Endothelial cell (in vitro differentiated cells): ENCODE results near the gene GJA9. TPM values are rescaled to one million over a fixed set of nuclear protein-coding genes. Genes with fewer than 3 reads are reported as not detected.

Experiments used
- DNase-seq: peaks from one replicate; pipeline ENCODE4 v3.0.0; 2021; ENCODE audit warnings: low spot score
- H3K27ac Mint-ChIP-seq: one replicate; pipeline ENCODE4 v1.8.0; 2021; ENCODE audit warnings: mixed read lengths, inconsistent platforms; ENCODE audit not compliant: unreplicated experiment
- H3K27me3 Mint-ChIP-seq: one replicate; pipeline ENCODE4 v1.8.0; 2021; ENCODE audit warnings: mild to moderate bottlenecking, moderate library complexity, mixed read lengths, inconsistent platforms; ENCODE audit not compliant: unreplicated experiment
- H3K36me3 Mint-ChIP-seq: one replicate; pipeline ENCODE4 v1.8.0; 2021; ENCODE audit warnings: mild to moderate bottlenecking, low read depth, mixed read lengths, inconsistent platforms; ENCODE audit not compliant: unreplicated experiment
- H3K4me1 Mint-ChIP-seq: one replicate; pipeline ENCODE4 v1.8.0; 2021; ENCODE audit warnings: mild to moderate bottlenecking, mixed read lengths, inconsistent platforms; ENCODE audit not compliant: unreplicated experiment
- H3K4me3 Mint-ChIP-seq: one replicate; pipeline ENCODE4 v1.8.0; 2021; ENCODE audit warnings: mild to moderate bottlenecking, mixed read lengths, inconsistent platforms; ENCODE audit not compliant: unreplicated experiment
- H3K9me3 Mint-ChIP-seq: one replicate; pipeline ENCODE4 v1.8.0; 2021; ENCODE audit warnings: mixed read lengths, inconsistent platforms; ENCODE audit not compliant: unreplicated experiment
- long read RNA-seq: library from polyadenylated mRNA; unstranded; transcript quantifications from one replicate; pipeline ENCODE4 v2.0.0, GENCODE V29; 2020; ENCODE audit not compliant: unreplicated experiment
- total RNA-seq: library from RNA; stranded (reverse); fragmentation: NEBNext Ultra II Directional; extraction: Animal tissue kit (Norgen Biotek cat#: 25700); gene quantifications from one replicate; pipeline ENCODE4 v1.2.1, GENCODE V29; 2021; ENCODE audit not compliant: unreplicated experiment
- TF ChIP-seq, protein P1 (sequence below): fragments of 200-600 bp; sonication (generic); IDR thresholded peaks from one replicate; pipeline ENCODE4 v1.5.0; 2021; ENCODE audit warnings: antibody characterized with exemption; ENCODE audit not compliant: unreplicated experiment

GJA9 gene
- total RNA-seq, result not detected
- long read RNA-seq, result 0 reads

DNA sequence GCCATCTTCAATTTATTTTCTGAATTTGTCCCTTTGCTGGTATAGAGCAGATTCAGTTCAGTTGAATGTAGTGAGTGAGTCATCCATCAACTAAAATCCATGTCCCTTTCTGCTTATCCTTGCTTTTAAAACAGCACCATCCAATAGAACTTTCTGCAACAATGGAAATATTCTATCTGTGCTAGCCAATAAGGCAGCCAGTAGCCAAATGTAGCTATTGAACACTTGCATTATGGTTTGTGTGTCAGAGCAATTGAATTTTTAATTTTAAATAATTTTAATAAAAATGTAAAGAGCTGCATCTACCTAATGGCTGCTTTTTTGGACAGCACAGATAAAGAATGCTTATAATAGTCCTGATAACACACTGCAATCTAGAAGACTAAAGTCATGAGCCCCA is at the start of gene GJA9:
Gene GJA9, minus strand, starts transcription at position 101 of the 400 bp plus-strand sequence. CDS start 5,489 bp downstream, outside the sequence.
- H3K9me3 Mint-ChIP-seq, result no peaks in the 10 kb centered on the region
- TF ChIP-seq, protein P1, sequence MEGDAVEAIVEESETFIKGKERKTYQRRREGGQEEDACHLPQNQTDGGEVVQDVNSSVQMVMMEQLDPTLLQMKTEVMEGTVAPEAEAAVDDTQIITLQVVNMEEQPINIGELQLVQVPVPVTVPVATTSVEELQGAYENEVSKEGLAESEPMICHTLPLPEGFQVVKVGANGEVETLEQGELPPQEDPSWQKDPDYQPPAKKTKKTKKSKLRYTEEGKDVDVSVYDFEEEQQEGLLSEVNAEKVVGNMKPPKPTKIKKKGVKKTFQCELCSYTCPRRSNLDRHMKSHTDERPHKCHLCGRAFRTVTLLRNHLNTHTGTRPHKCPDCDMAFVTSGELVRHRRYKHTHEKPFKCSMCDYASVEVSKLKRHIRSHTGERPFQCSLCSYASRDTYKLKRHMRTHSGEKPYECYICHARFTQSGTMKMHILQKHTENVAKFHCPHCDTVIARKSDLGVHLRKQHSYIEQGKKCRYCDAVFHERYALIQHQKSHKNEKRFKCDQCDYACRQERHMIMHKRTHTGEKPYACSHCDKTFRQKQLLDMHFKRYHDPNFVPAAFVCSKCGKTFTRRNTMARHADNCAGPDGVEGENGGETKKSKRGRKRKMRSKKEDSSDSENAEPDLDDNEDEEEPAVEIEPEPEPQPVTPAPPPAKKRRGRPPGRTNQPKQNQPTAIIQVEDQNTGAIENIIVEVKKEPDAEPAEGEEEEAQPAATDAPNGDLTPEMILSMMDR, result no peak
- no peak within 1 kb of the TSS for H3K27ac Mint-ChIP-seq
- H3K4me3 Mint-ChIP-seq, result no peak within 1 kb of the TSS
- no peak for DNase-seq
- no peaks in the 10 kb centered on the region for H3K27me3 Mint-ChIP-seq
- H3K36me3 Mint-ChIP-seq, result no peaks in the 10 kb centered on the region
- no peaks in the 10 kb centered on the region for H3K4me1 Mint-ChIP-seq

DNA sequence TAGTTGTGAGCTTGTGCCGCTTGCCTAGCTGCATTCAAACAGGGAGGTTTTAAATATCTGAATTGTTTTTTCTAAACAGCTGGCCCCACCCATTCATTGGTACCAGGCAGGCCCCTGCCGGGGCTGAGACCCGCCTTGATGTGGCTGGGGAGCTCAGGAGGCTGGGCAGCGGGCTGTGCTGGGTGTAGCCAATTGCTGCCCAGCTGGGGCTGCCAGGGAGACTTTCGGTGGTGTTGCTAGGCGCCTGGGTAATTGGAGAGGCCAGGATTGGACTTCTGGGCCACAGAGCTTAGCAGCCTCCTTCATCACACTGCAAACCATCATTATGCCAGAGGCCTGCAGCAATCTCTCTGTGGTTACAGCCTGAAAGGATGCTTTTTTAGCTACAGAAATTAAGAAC is 48.1 kb upstream of the GJA9 start:
- Mint-ChIP-seq H3K27me3 (peaks cover 2% of the 10 kb centered on the region), H3K27ac (no peak overlapping the region)
- DNase-seq, result no peak

DNA sequence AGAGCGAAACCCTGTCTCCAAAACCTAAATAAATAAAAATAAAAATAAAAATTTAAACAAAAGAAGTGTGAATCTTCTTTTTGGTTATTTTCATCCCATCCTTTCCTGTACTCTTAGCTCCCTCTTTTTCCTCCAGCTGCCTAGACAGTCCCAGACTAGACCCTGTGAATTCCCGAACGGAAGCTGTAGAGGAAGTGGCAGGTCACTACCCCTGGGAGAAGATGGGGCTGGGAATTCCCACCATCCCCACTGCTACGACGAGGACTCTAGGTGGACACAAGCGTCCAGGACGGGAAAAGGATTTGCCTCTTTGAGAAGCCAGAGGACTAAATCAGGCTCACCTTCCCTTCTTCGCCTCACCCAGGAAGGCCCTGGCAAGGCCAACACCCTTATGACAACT is 47.7 kb upstream of the GJA9 start:
- no peak for DNase-seq
- Mint-ChIP-seq H3K27me3 (peaks cover 2% of the 10 kb centered on the region), H3K27ac (no peak overlapping the region), H3K9me3 (no peaks in the 10 kb centered on the region), H3K4me3 (no peak overlapping the region), H3K4me1 (no peaks in the 10 kb centered on the region), H3K36me3 (no peaks in the 10 kb centered on the region)
- TF ChIP-seq, protein P1, result no peak

More for the DNA sequence above, 48.1 kb upstream of the GJA9 start:
- Mint-ChIP-seq H3K4me1 (no peaks in the 10 kb centered on the region), H3K36me3 (no peaks in the 10 kb centered on the region), H3K9me3 (no peaks in the 10 kb centered on the region), H3K4me3 (no peak overlapping the region)
- TF ChIP-seq, protein P1, result no peak

DNA sequence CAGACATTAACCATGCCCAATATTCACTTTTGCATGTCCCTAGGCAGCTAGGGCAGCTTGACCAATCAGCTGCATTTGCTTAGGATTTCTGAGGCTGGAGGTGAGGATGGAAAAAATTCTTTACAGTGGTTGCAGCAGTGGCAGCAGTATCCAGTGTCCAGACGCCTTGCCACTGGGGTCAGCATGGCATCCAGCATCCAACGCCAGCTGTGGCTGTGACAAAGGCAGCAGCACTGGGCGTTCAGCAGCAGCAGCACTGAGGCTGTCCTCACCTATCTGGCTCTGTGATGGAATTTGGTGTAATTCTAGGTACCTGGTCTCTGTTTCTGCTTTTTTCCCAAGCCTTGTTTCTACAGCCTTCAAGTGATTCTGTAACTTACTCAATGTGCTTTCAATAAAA is 44.7 kb upstream of the GJA9 start:
- Mint-ChIP-seq H3K4me1 (no peaks in the 10 kb centered on the region), H3K9me3 (no peaks in the 10 kb centered on the region), H3K36me3 (no peaks in the 10 kb centered on the region), H3K27ac (no peak overlapping the region), H3K27me3 (peaks cover under 1% of the 10 kb centered on the region), H3K4me3 (no peak overlapping the region)
- TF ChIP-seq, protein P1, result no peak
- no peak for DNase-seq

DNA sequence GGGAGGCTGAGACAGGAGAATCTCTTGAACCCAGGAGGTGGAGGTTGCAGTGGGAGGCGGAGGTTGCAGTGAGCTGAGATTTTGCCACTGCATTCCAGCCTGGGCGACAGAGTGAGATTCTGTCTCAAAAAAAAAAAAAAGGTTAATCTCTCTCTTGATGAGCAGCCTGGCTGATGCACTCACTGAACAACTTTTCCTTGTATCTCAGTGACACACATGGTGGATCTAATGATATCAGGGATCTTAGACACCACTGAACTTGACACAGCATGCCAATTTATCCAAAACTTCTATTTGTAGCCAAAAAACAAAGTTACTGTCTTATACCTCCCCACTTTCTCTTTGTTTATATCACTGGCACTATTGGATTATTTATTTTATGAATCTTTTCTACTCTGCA is 44.0 kb upstream of the GJA9 start:
- TF ChIP-seq, protein P1, result no peak
- DNase-seq, result no peak
- H3K9me3 Mint-ChIP-seq, result no peaks in the 10 kb centered on the region
- H3K27ac Mint-ChIP-seq, result no peak overlapping the region
- H3K4me1 Mint-ChIP-seq, result no peaks in the 10 kb centered on the region
- H3K27me3 Mint-ChIP-seq, result peaks cover 3% of the 10 kb centered on the region
- H3K36me3 Mint-ChIP-seq, result no peaks in the 10 kb centered on the region
- no peak overlapping the region for H3K4me3 Mint-ChIP-seq
